HCT116 (cell line): ENCODE data around the gene KCNK5. TPM values are rescaled to one million over a fixed set of nuclear protein-coding genes. Genes with fewer than 3 reads are reported as not detected.

Experiments
- ATAC-seq: fragments of 200-7000 bp; cut with Tn5 transposase; 2 replicates; pipeline ENCODE4 v1.9.1; 2020; ENCODE audit warnings: mild to moderate bottlenecking, moderate library complexity
- BruUV-seq: library from RNA; stranded (reverse); fragments of 400-500 nt; replicated peaks from 2 replicates; lab custom pipeline; 2021; lab: Mats Ljungman, UMichigan
- CTCF ChIA-PET: fragments of 300-600 bp; sonication (Branson Sonifier 250); formaldehyde crosslinking; loops from one replicate; lab custom pipeline; 2021; ENCODE audit warnings: antibody characterized with exemption; lab: Charles Lee
- POLR2A ChIA-PET: fragments of 300-600, 350-600 bp; sonication (Branson Sonifier 250); formaldehyde crosslinking; loops from one replicate; lab custom pipeline; 2021; ENCODE audit warnings: antibody characterized with exemption; lab: Charles Lee
- RAD21 ChIA-PET, 2 experiments: fragments of 300-600 bp; sonication (Branson Sonifier 250); formaldehyde crosslinking; loops; one replicate each; lab custom pipeline; 2023; ENCODE audit warnings: low total read pairs in 2 of 2; ENCODE audit not compliant: uncharacterized antibody in 2 of 2, unreplicated experiment in 2 of 2, low non-redundant PET in 1 of 2; lab: Charles Lee
- DNase-seq: peaks from one replicate; pipeline ENCODE4 v3.0.0-alpha.2; 2010; ENCODE audit warnings: low read depth, low spot score
- H2AFZ ChIP-seq: fragments of 200-600 bp; shearing (Covaris generic), sonication (generic); 2 replicates; pipeline ENCODE4 v1.6.1; 2017; ENCODE audit warnings: low read depth, mixed run types, mixed read lengths, antibody characterized with exemption, low read length; ENCODE audit not compliant: poor library complexity, severe bottlenecking
- H3K27ac ChIP-seq: 2 replicates; pipeline ENCODE4 v1.5.1; 2012; ENCODE audit warnings: low read depth, low read length
- H3K27me3 ChIP-seq: fragments of 200-600 bp; sonication (generic); 2 replicates; pipeline ENCODE4 v1.6.1; 2016; ENCODE audit warnings: mixed run types, low read length, mixed read lengths; ENCODE audit not compliant: insufficient read depth
- H3K36me3 ChIP-seq, 2 experiments: fragments of 200-500 bp in 1 of 2; fragments of 200-600 bp in 1 of 2; sonication (Bioruptor generic) in 1 of 2; sonication (generic) in 1 of 2; 2 replicates each; pipeline versions ENCODE4 v1.5.1 to v1.6.1; 2014 to 2016; ENCODE audit warnings: low read length in 2 of 2, inconsistent platforms in 1 of 2, mixed read lengths in 1 of 2, mixed run types in 1 of 2; ENCODE audit not compliant: insufficient read depth in 2 of 2, control insufficient read depth in 1 of 2
- H3K4me1 ChIP-seq, 2 experiments: fragments of 200-600 bp in 1 of 2; sonication (generic) in 1 of 2; 2 replicates each; pipeline versions ENCODE4 v1.5.1 to v1.6.1; 2012 to 2017; ENCODE audit warnings: low read length in 2 of 2, inconsistent platforms in 1 of 2, mild to moderate bottlenecking in 1 of 2, mixed read lengths in 1 of 2, mixed run types in 1 of 2, moderate library complexity in 1 of 2; ENCODE audit not compliant: insufficient read depth in 2 of 2, control insufficient read depth in 1 of 2
- H3K4me2 ChIP-seq: fragments of 200-600 bp; sonication (generic); 2 replicates; pipeline ENCODE4 v1.6.1; 2017; ENCODE audit warnings: mixed run types, low read length, mixed read lengths
- H3K4me3 ChIP-seq, 2 experiments: fragments of 200-600 bp in 1 of 2; sonication (generic) in 1 of 2; replicated peaks in 1 of 2; 2 replicates each; pipeline ENCODE4 v1.5.1; 2011 to 2016; ENCODE audit warnings: low read length in 2 of 2, control low read depth in 1 of 2, low read depth in 1 of 2, mild to moderate bottlenecking in 1 of 2, mixed read lengths in 1 of 2, mixed run types in 1 of 2
- H3K79me2 ChIP-seq: fragments of 200-600 bp; sonication (generic); 2 replicates; pipeline ENCODE4 v1.6.1; 2017; ENCODE audit warnings: mild to moderate bottlenecking, mixed run types, low read length, moderate library complexity, mixed read lengths; ENCODE audit not compliant: insufficient read depth
- H3K9ac ChIP-seq: fragments of 200-600 bp; sonication (generic); 2 replicates; pipeline ENCODE4 v1.6.1; 2016; ENCODE audit warnings: low read length, mixed read lengths
- H3K9me2 ChIP-seq: fragments of 200-600 bp; sonication (generic), shearing (Covaris generic); 2 replicates; pipeline ENCODE4 v1.6.1; 2017; ENCODE audit warnings: mixed run types, mild to moderate bottlenecking, moderate library complexity; ENCODE audit not compliant: insufficient read depth
- H3K9me3 ChIP-seq, 2 experiments: fragments of 200-500 bp in 1 of 2; fragments of 200-600 bp in 1 of 2; sonication (Bioruptor generic) in 1 of 2; sonication (generic) in 1 of 2; 2 replicates each; pipeline ENCODE4 v1.6.1; 2014 to 2017; ENCODE audit warnings: low read length in 2 of 2, mixed read lengths in 2 of 2, inconsistent platforms in 1 of 2, low read depth in 1 of 2, mild to moderate bottlenecking in 1 of 2, mixed run types in 1 of 2, moderate library complexity in 1 of 2; ENCODE audit not compliant: control insufficient read depth in 1 of 2, insufficient read depth in 1 of 2
- H4K20me1 ChIP-seq: fragments of 200-600 bp; sonication (generic), shearing (Covaris generic); 2 replicates; pipeline ENCODE4 v1.6.1; 2017; ENCODE audit warnings: mixed run types, mild to moderate bottlenecking, moderate library complexity; ENCODE audit not compliant: insufficient read depth
- EZH2 ChIP-seq: fragments of 200-600 bp; sonication (generic); IDR thresholded peaks from 2 replicates; pipeline ENCODE4 v1.6.1; 2017; ENCODE audit warnings: antibody characterized with exemption, mixed run types
- RAD21 ChIP-seq: IDR thresholded peaks from 2 replicates; pipeline ENCODE4 v1.6.1; 2012; ENCODE audit warnings: low read depth, mild to moderate bottlenecking
- TCF7L2 ChIP-seq: IDR thresholded peaks from 2 replicates; pipeline ENCODE4 v1.7.0; 2011; ENCODE audit warnings: borderline replicate concordance, inconsistent platforms; ENCODE audit not compliant: insufficient read depth, insufficient read length; ENCODE audit errors: extremely low read depth
- ZFX ChIP-seq: fragments of 450-650 bp; IDR thresholded peaks from 2 replicates; pipeline ENCODE4 v1.6.1; 2017
- intact Hi-C: fragments of 100-400 bp; cut with micrococcal nuclease; formaldehyde crosslinking; loops from 2 replicates; pipeline ENCODE4 v1.10.0; 2022
- total RNA-seq: library from RNA; stranded (reverse); gene quantifications from one replicate; pipeline ENCODE4 v1.2.1, GENCODE V29; 2021; ENCODE audit not compliant: unreplicated experiment
- TF ChIP-seq, protein P1 (sequence below): IDR thresholded peaks from 2 replicates; pipeline ENCODE4 v1.6.1; 2012; ENCODE audit warnings: low read depth
- TF ChIP-seq, protein P2 (sequence below): IDR thresholded peaks from 2 replicates; pipeline ENCODE4 v1.6.1; 2011; ENCODE audit warnings: mild to moderate bottlenecking, low read length, moderate library complexity; ENCODE audit not compliant: insufficient replicate concordance; ENCODE audit errors: extremely low read depth

Gene KCNK5
- total RNA-seq, 1 experiment from 2014 or later, result 9.5 TPM

DNA sequence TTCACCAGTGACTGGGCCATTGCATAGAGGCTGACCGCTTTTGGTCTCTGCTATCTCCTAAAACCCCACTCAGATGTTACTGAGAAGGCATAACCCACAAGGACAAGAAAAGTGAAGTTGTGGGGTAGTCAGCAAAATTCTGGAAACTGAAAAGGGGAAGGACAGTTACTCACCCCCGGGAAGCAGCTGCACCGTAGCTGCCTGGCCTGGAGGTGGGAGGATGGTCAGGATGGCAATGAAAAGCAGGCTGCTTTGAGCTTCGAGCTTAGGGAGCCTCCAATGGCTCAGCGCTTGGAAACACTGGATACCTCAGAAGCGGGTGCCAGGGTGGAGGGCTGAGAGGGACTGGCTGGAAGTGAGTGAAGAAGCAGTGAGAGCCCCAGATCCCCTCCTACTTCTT lies 56.0 kb downstream of the KCNK5 start:
- Histone ChIP-seq H3K79me2 (no peaks in the 10 kb centered on the region), H2AFZ (no peak overlapping the region), H3K27me3 (no peaks in the 10 kb centered on the region), H3K27ac (no peak overlapping the region), H3K4me2 (no peak overlapping the region), H3K4me1 (no peaks in the 10 kb centered on the region), H4K20me1 (no peaks in the 10 kb centered on the region), H3K9me2 (no peaks in the 10 kb centered on the region), H3K4me3 (no peak overlapping the region), H3K9ac (no peak overlapping the region), H3K9me3 (peaks cover 11 to 16% of the 10 kb centered on the region in 2 experiments; a peak in 3 of 4 replicates), H3K36me3 (no peaks in the 10 kb centered on the region)
- ChIA-PET POLR2A (no interaction called here), RAD21 (no interaction called here), CTCF (no interaction called here)
- DNase-seq, result no peak
- no peak for ATAC-seq
- intact Hi-C loops, result no loop called here
- BruUV-seq, result no TSS peak
- TF ChIP-seq, protein P1, sequence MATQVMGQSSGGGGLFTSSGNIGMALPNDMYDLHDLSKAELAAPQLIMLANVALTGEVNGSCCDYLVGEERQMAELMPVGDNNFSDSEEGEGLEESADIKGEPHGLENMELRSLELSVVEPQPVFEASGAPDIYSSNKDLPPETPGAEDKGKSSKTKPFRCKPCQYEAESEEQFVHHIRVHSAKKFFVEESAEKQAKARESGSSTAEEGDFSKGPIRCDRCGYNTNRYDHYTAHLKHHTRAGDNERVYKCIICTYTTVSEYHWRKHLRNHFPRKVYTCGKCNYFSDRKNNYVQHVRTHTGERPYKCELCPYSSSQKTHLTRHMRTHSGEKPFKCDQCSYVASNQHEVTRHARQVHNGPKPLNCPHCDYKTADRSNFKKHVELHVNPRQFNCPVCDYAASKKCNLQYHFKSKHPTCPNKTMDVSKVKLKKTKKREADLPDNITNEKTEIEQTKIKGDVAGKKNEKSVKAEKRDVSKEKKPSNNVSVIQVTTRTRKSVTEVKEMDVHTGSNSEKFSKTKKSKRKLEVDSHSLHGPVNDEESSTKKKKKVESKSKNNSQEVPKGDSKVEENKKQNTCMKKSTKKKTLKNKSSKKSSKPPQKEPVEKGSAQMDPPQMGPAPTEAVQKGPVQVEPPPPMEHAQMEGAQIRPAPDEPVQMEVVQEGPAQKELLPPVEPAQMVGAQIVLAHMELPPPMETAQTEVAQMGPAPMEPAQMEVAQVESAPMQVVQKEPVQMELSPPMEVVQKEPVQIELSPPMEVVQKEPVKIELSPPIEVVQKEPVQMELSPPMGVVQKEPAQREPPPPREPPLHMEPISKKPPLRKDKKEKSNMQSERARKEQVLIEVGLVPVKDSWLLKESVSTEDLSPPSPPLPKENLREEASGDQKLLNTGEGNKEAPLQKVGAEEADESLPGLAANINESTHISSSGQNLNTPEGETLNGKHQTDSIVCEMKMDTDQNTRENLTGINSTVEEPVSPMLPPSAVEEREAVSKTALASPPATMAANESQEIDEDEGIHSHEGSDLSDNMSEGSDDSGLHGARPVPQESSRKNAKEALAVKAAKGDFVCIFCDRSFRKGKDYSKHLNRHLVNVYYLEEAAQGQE, result no peak

DNA sequence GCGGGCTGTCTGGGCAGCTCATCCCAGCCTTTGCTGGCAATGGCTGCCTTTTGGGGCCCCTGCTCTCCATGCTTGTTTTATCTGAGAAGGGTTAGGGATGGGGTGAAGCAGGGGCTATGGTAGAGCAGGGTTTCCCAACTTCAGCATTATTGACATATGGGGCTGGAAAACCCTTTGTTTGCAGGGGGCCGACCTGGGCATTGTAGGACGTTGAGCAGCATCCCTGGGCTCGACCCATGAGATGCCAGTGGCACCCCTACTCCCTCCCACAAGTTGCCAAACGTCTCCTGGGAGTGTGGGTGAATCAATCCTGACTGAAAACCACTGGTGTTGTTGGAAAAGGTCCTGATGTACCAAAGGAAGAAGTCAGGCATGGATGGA lies 56.9 kb downstream of the KCNK5 start:
- Histone ChIP-seq H3K4me2 (no peak overlapping the region), H2AFZ (no peak overlapping the region), H3K36me3 (no peaks in the 10 kb centered on the region), H3K4me1 (no peaks in the 10 kb centered on the region), H3K9me2 (no peaks in the 10 kb centered on the region), H3K9me3 (peaks cover 8 to 12% of the 10 kb centered on the region in 2 experiments; a peak in 3 of 4 replicates), H3K27ac (no peak overlapping the region), H3K79me2 (no peaks in the 10 kb centered on the region), H3K9ac (no peak overlapping the region), H4K20me1 (no peaks in the 10 kb centered on the region), H3K4me3 (no peak overlapping the region), H3K27me3 (no peaks in the 10 kb centered on the region)
- no TSS peak for BruUV-seq
- DNase-seq (no peak), ATAC-seq (no peak)
- RAD21 ChIA-PET, result no interaction called here
- intact Hi-C loops, result no loop called here
- CTCF ChIA-PET, result interaction anchor here (8.6 kb wide), 1 partner anchor 130 kb away, joined by 123 read pairs; no protein-coding TSS in a partner anchor
- POLR2A ChIA-PET, result no interaction called here
- no peak for TF ChIP-seq RAD21
- TF ChIP-seq EZH2, result no peak
- TF ChIP-seq, protein P1, result no peak
- TF ChIP-seq TCF7L2, result no peak
- TF ChIP-seq, protein P2, sequence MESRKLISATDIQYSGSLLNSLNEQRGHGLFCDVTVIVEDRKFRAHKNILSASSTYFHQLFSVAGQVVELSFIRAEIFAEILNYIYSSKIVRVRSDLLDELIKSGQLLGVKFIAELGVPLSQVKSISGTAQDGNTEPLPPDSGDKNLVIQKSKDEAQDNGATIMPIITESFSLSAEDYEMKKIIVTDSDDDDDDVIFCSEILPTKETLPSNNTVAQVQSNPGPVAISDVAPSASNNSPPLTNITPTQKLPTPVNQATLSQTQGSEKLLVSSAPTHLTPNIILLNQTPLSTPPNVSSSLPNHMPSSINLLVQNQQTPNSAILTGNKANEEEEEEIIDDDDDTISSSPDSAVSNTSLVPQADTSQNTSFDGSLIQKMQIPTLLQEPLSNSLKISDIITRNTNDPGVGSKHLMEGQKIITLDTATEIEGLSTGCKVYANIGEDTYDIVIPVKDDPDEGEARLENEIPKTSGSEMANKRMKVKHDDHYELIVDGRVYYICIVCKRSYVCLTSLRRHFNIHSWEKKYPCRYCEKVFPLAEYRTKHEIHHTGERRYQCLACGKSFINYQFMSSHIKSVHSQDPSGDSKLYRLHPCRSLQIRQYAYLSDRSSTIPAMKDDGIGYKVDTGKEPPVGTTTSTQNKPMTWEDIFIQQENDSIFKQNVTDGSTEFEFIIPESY, result no peak
- TF ChIP-seq ZFX, result no peak
